ENCODE results near the gene CD96.

DNA sequence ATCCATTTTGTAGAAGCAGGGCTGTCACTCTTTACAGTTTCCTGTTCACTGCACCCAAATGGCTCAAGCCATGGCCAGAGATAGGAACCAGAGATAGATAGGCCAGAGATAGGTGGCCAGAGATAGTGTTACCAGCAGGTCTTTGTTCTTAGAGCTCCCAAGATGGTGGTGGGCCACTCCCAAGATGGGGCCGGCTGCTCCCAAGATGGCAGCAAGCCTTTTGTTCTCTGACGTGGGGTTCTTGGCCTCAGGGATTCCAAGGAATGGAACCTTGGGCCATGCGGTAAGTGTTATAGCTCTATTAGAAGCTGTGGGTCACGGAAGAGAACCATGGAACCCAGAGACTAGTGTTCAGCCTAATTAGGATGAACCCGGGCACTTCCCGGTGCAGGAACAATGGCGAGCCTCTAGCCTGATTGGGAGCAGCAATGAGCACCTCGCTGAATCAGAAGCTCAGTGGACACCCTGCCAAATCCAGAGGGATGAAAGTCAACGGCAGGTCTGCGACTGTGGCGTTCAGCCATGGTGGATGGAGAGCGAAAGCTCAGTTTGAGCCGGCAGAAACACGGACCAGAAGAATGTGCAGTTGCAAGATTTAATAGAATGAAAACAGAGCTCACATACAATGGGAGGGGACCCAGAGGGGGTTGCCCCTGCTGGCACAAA lies 45.0 kb upstream of the CD96 start:
- no peak for TF ChIP-seq POLR2A (IDR thresholded peaks at IDR 0.05)
- TF ChIP-seq, protein P1, sequence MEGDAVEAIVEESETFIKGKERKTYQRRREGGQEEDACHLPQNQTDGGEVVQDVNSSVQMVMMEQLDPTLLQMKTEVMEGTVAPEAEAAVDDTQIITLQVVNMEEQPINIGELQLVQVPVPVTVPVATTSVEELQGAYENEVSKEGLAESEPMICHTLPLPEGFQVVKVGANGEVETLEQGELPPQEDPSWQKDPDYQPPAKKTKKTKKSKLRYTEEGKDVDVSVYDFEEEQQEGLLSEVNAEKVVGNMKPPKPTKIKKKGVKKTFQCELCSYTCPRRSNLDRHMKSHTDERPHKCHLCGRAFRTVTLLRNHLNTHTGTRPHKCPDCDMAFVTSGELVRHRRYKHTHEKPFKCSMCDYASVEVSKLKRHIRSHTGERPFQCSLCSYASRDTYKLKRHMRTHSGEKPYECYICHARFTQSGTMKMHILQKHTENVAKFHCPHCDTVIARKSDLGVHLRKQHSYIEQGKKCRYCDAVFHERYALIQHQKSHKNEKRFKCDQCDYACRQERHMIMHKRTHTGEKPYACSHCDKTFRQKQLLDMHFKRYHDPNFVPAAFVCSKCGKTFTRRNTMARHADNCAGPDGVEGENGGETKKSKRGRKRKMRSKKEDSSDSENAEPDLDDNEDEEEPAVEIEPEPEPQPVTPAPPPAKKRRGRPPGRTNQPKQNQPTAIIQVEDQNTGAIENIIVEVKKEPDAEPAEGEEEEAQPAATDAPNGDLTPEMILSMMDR (IDR thresholded peaks at IDR 0.05), result no peak
